ENCODE results near the gene CALHM6.

CALHM6 gene

GRCh38 chr6:116461331-116461931, at the start of gene CALHM6:
Gene CALHM6 (plus strand): TSS chr6:116461375. CDS start chr6:116461930, 555 bp downstream.
- peak within 1 kb of the TSS; percentile 57 for H3K4me3 ChIP-seq (ENCODE audit: low read depth, low read length)
- TF ChIP-seq CTCF (IDR thresholded peaks at IDR 0.05; ENCODE audit: low read depth, low read length, missing control alignments): no peak
- no peak for DNase-seq (ENCODE audit: low read depth)

DNA sequence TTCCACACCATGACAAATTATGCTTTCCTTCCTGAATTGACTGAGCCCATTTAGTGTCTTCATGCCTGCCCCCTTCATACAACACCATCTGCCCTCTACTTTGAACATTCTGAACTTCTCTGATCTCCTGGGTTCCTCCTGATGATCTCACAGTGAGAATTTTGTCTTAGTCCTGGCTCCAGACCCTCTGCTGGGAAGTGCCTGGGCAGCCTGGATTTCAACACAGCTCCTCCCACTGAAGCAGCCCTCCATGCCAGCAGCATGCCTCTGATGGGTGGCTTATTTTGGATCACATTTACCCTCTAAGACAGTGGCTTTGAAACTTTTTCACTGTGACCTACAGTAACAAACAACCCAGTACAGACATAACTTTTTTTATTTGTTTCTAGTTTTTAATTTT, 48.9 kb upstream of the CALHM6 start:
- no peak overlapping the region for H3K4me3 ChIP-seq (ENCODE audit: low read depth, low read length)
- TF ChIP-seq CTCF (IDR thresholded peaks at IDR 0.05; ENCODE audit: low read depth, low read length, missing control alignments): no peak
- no peak for DNase-seq (ENCODE audit: low read depth)

DNA sequence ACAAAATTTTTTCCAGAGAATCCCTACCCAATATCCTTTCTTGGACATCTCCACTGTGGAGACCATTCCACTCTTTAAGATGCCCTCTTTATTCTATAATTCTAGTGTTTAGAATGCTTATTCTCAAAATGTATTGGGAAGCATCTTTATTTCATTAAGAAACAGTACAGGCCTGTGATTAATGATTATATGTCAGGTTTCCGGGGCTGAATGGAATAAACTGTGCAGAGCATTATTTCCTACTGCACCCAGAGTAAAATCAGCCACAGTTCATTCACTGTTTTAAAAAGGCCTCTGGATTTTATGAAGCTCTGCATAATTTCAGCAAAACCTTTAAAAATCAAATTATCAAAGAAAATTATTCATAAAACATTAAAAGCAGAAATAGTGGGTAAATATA, 47.8 kb upstream of the CALHM6 start:
- TF ChIP-seq CTCF (IDR thresholded peaks at IDR 0.05; ENCODE audit: low read depth, low read length, missing control alignments): no peak
- no peak for DNase-seq (ENCODE audit: low read depth)
- no peak overlapping the region for H3K4me3 ChIP-seq (ENCODE audit: low read depth, low read length)

DNA sequence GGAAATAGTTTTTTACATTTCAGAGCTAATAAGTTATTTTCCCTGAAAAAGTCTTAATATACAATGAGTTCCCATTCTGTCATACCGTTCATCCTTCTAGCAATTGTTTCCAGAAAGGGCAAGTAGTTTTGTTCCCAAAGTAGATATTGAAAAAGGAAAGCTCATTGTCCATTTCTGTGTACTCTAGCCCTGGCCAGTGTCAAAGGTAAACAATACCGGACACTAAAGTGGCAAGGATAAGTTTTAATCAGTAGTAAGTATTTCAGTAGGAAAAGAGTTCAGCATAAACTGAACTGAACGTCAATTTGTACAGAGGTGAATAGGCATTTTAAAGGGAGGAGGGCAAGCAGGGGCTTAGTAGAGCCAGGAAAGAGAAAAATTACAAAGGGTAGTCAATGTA, 43.5 kb upstream of the CALHM6 start:
- no peak for DNase-seq (ENCODE audit: low read depth)
- no peak overlapping the region for H3K4me3 ChIP-seq (ENCODE audit: low read depth, low read length)
- no peak for TF ChIP-seq CTCF (IDR thresholded peaks at IDR 0.05; ENCODE audit: low read depth, low read length, missing control alignments)

- H3K4me3 ChIP-seq (ENCODE audit: low read depth, low read length): no peak overlapping the region
- TF ChIP-seq CTCF (IDR thresholded peaks at IDR 0.05; ENCODE audit: low read depth, low read length, missing control alignments): no peak
- DNase-seq (ENCODE audit: low read depth): no peak
Observed at GRCh38 chr6:116419069-116419786, 41.9 kb upstream of the CALHM6 start.

- no peak overlapping the region for H3K4me3 ChIP-seq (ENCODE audit: low read depth, low read length)
- no peak for TF ChIP-seq CTCF (IDR thresholded peaks at IDR 0.05; ENCODE audit: low read depth, low read length, missing control alignments)
- no peak for DNase-seq (ENCODE audit: low read depth)
Observed at GRCh38 chr6:116420341-116420740, 40.8 kb upstream of the CALHM6 start.

DNA sequence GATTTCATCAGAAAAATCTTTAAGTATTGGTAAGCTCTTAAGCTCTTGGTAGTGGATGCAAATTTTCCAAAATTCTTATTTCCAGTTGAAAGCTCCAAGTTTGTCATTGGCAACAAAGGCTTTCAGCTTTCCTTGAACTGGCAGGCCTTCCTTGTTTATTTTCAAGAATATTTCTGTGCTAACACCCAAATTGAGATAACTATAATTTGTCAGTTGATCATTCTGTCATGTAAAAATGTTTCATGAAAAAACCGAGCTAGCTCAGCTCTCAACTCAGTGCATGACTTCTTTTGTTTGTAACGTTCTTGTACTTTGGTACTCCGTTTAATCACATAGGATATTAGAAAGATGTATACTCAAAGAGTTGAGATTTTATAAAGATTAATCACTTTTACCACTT, 38.9 kb upstream of the CALHM6 start:
- no peak for TF ChIP-seq CTCF (IDR thresholded peaks at IDR 0.05; ENCODE audit: low read depth, low read length, missing control alignments)
- DNase-seq (ENCODE audit: low read depth): no peak
- no peak overlapping the region for H3K4me3 ChIP-seq (ENCODE audit: low read depth, low read length)

Data from GM12864 (cell line).